Smooth muscle cell (in vitro differentiated cells): ENCODE results near the gene CNPY3. TPM values are rescaled to one million over a fixed set of nuclear protein-coding genes. Genes with fewer than 3 reads are reported as not detected.

ENCODE experiments used
- DNase-seq: peaks from one replicate; lab custom pipeline; 2025; ENCODE audit not compliant: unreplicated experiment; lab: John Stamatoyannopoulos, UW
- H2AFZ ChIP-seq: fragments of 200-600 bp; sonication (generic); 2 replicates; pipeline ENCODE4 v1.6.0; 2016; ENCODE audit warnings: antibody characterized with exemption, low read depth, mild to moderate bottlenecking
- H3F3A ChIP-seq: fragments of 200-600 bp; sonication (generic); 2 replicates; pipeline ENCODE4 v1.6.0; 2017; ENCODE audit warnings: antibody characterized with exemption, low read depth
- H3K27ac ChIP-seq: fragments of 200-600 bp; sonication (generic); 2 replicates; pipeline ENCODE4 v1.5.1; 2016; ENCODE audit warnings: low read depth, mild to moderate bottlenecking
- H3K27me3 ChIP-seq: fragments of 200-600 bp; sonication (generic); 2 replicates; pipeline ENCODE4 v1.6.1; 2016; ENCODE audit warnings: low read depth, mild to moderate bottlenecking
- H3K36me3 ChIP-seq: fragments of 200-600 bp; sonication (generic); 2 replicates; pipeline ENCODE4 v1.5.1; 2016; ENCODE audit warnings: low read depth
- H3K4me1 ChIP-seq: fragments of 200-600 bp; sonication (generic); 2 replicates; pipeline ENCODE4 v1.5.1; 2016; ENCODE audit warnings: low read depth
- H3K4me2 ChIP-seq: fragments of 200-600 bp; sonication (generic); 2 replicates; pipeline ENCODE4 v1.6.0; 2016; ENCODE audit warnings: mild to moderate bottlenecking
- H3K4me3 ChIP-seq: fragments of 200-600 bp; sonication (generic); 2 replicates; pipeline ENCODE4 v1.5.1; 2016; ENCODE audit warnings: mild to moderate bottlenecking
- H3K79me2 ChIP-seq: fragments of 200-600 bp; sonication (generic); 2 replicates; pipeline ENCODE4 v1.6.0; 2016; ENCODE audit warnings: low read depth, mild to moderate bottlenecking
- H3K9ac ChIP-seq: fragments of 200-600 bp; sonication (generic); 2 replicates; pipeline ENCODE4 v1.6.0; 2016; ENCODE audit warnings: low read depth
- H3K9me3 ChIP-seq: fragments of 200-600 bp; sonication (generic); replicated peaks from 2 replicates; pipeline ENCODE4 v1.5.1; 2016; ENCODE audit warnings: low read depth
- H4K20me1 ChIP-seq: fragments of 200-600 bp; sonication (generic); 2 replicates; pipeline ENCODE4 v1.6.0; 2016; ENCODE audit warnings: low read depth
- WGBS: methylation state at CpG from one replicate; pipeline ENCODE4 v1.1.7; 2016; ENCODE audit warnings: low lambda C conversion rate; 5-methylcytosine and 5-hydroxymethylcytosine counted together
- polyA plus RNA-seq: library from polyadenylated mRNA; unstranded; fragments of >200 nt; fragmentation: Nextera tagmentation; extraction: Ambion mirVana; gene quantifications from 2 replicates; pipeline ENCODE4 v1.2.1, GENCODE V29; 2016
- total RNA-seq: library from RNA; depleted of rRNA; stranded (reverse); fragments of >200 nt; gene quantifications from 2 replicates; pipeline ENCODE4 v1.2.3, GENCODE V29; 2014
- TF ChIP-seq, protein P1 (sequence below): fragments of 200-600 bp; sonication (generic); IDR thresholded peaks from 2 replicates; pipeline ENCODE4 v1.5.1; 2017; ENCODE audit warnings: borderline replicate concordance, mild to moderate bottlenecking, antibody characterized with exemption; ENCODE audit not compliant: insufficient read depth, poor library complexity, severe bottlenecking

CNPY3 gene
- total and polyA plus RNA-seq, 2 experiments from 2014 or later, result 20.5 to 51.4 TPM

DNA sequence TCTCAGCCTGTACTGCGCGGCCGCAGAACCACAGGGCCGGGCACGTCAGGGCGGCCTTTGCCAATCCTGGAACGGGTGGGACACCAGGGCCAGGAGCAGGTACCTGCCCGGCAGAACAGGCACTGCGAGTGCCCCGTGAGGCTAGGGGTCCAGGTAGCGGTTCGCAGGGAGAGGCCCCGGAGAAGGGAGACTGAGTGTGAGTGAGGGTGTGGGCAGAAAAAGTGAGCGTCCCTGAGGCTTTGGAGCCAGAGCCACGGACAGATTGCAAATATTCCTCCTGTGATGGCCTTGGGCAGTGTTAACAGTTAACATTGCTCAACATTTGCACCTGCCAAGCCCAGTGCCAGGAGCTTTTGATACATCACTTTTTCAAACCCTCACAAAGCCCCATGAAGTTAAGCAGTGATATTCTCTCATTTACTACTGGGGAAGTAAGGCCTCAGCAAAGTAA, 31.8 kb downstream of the CNPY3 start:
- Histone ChIP-seq H3K9ac (no peak overlapping the region), H3K4me2 (peak overlapping the region; percentile 86), H3K79me2 (no peaks in the 10 kb centered on the region), H3K9me3 (no peaks in the 10 kb centered on the region), H3K4me1 (no peaks in the 10 kb centered on the region), H3K36me3 (no peaks in the 10 kb centered on the region), H4K20me1 (no peaks in the 10 kb centered on the region), H3K4me3 (peak overlapping the region; percentile 47), H3K27ac (no peak overlapping the region), H3K27me3 (peaks cover 14% of the 10 kb centered on the region), H3F3A (no peaks in the 10 kb centered on the region), H2AFZ (no peak overlapping the region)
- DNase-seq, result no peak
- 46% methylated on average over 15 of the region's 15 CpGs for WGBS
- TF ChIP-seq, protein P1, sequence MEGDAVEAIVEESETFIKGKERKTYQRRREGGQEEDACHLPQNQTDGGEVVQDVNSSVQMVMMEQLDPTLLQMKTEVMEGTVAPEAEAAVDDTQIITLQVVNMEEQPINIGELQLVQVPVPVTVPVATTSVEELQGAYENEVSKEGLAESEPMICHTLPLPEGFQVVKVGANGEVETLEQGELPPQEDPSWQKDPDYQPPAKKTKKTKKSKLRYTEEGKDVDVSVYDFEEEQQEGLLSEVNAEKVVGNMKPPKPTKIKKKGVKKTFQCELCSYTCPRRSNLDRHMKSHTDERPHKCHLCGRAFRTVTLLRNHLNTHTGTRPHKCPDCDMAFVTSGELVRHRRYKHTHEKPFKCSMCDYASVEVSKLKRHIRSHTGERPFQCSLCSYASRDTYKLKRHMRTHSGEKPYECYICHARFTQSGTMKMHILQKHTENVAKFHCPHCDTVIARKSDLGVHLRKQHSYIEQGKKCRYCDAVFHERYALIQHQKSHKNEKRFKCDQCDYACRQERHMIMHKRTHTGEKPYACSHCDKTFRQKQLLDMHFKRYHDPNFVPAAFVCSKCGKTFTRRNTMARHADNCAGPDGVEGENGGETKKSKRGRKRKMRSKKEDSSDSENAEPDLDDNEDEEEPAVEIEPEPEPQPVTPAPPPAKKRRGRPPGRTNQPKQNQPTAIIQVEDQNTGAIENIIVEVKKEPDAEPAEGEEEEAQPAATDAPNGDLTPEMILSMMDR, result no peak

DNA sequence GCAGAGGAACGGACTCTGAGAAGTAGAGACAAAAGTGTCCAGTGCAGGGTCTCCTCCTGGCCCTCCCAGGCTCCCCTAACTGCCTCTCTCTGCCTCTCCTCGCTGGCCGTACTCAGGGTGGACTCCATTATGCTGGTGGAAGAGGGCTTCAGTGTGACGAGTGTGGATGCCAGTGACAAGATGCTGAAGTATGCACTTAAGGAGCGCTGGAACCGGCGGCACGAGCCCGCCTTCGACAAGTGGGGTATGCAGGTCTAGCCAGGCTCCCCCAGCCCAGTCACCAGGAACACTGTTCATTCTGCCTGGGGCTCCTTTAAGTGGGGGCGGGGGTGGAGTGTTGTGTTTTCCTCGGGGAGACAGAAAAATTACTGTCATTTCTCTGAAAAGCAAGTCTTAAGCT, 32.8 kb downstream of the CNPY3 start:
- Histone ChIP-seq H3K79me2 (no peaks in the 10 kb centered on the region), H3K4me2 (no peak overlapping the region), H3F3A (no peaks in the 10 kb centered on the region), H3K4me1 (no peaks in the 10 kb centered on the region), H3K9ac (no peak overlapping the region), H3K27me3 (peaks cover 14% of the 10 kb centered on the region), H3K27ac (no peak overlapping the region), H3K4me3 (no peak overlapping the region), H3K9me3 (no peaks in the 10 kb centered on the region), H2AFZ (no peak overlapping the region), H3K36me3 (no peaks in the 10 kb centered on the region), H4K20me1 (no peaks in the 10 kb centered on the region)
- no peak for DNase-seq
- TF ChIP-seq, protein P1, result no peak
- WGBS, result 90% methylated on average over 12 of the region's 12 CpGs

DNA sequence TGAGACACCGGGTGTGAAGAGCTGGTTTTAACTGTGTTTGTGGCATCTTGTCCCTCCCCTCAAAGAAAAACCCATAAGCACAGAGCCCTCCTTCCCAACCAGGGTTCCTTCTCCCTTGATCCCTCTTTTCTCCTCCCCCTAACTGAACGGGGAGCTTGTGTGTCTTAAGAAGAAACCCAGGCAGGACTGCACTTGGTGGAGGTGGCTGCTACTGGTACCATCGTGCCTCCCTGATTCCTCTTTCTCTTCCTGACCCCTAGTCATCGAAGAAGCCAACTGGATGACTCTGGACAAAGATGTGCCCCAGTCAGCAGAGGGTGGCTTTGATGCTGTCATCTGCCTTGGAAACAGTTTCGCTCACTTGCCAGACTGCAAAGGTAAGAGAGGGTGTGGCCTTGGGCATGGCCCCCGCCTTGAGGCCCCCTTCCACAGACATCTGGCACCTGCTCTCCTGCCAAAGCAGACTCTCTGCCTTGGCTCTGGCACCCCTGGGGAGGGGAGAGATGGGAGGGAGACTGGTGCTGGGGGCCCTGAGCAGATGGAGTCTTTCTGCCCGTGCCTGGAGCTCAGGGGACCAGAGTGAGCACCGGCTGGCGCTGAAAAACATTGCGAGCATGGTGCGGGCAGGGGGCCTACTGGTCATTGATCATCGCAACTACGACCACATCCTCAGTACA, 33.4 kb downstream of the CNPY3 start:
- H3K9me3 ChIP-seq, result no peaks in the 10 kb centered on the region
- H4K20me1 ChIP-seq, result no peaks in the 10 kb centered on the region
- no peak overlapping the region for H3K4me3 ChIP-seq
- H3K27me3 ChIP-seq, result peaks cover 14% of the 10 kb centered on the region
- H3K4me2 ChIP-seq, result no peak overlapping the region
- no peaks in the 10 kb centered on the region for H3K79me2 ChIP-seq
- H3K36me3 ChIP-seq, result no peaks in the 10 kb centered on the region
- WGBS, result 92% methylated on average over 13 of the region's 13 CpGs
- no peaks in the 10 kb centered on the region for H3K4me1 ChIP-seq
- no peak overlapping the region for H3K27ac ChIP-seq
- no peak overlapping the region for H2AFZ ChIP-seq
- no peaks in the 10 kb centered on the region for H3F3A ChIP-seq
- TF ChIP-seq, protein P1, result no peak
- H3K9ac ChIP-seq, result no peak overlapping the region
- DNase-seq, result no peak
